H1 (cell line): ENCODE results near the gene ARHGAP28. TPM values are rescaled to one million over a fixed set of nuclear protein-coding genes. Genes with fewer than 3 reads are reported as not detected.

Source experiments
- CTCF ChIA-PET: fragments of 300-600 bp; sonication (Branson Sonifier 250); formaldehyde crosslinking; loops from one replicate; lab custom pipeline; 2021; ENCODE audit not compliant: partially characterized antibody; lab: Charles Lee
- POLR2A ChIA-PET: fragments of 300-600 bp; sonication (Branson Sonifier 250); formaldehyde crosslinking; loops from one replicate; lab custom pipeline; 2021; ENCODE audit warnings: inconsistent platforms; ENCODE audit not compliant: partially characterized antibody; lab: Charles Lee
- DNase-seq, 2 experiments: peaks; one replicate each; pipeline versions ENCODE4 v3.0.0 to v3.0.0-alpha.2; 2010 to 2022; ENCODE audit warnings: low spot score in 2 of 2, low read depth in 1 of 2, mixed read lengths in 1 of 2
- FAIRE-seq: peaks from 2 replicates; lab custom pipeline; 2011; peaks lifted over from hg19 to GRCh38; lab: Jason Lieb, UNC
- H2AFZ ChIP-seq: 2 replicates; pipeline ENCODE4 v1.8.1; 2012; ENCODE audit warnings: low read length, inconsistent platforms
- H2AK5ac ChIP-seq: 2 replicates; pipeline ENCODE4 v1.6.1; 2013; ENCODE audit warnings: low read depth, low read length
- H2BK120ac ChIP-seq: replicated peaks from 2 replicates; pipeline ENCODE3; 2013; ENCODE audit warnings: low read depth, low read length, inconsistent platforms
- H2BK12ac ChIP-seq: 2 replicates; pipeline ENCODE4 v1.6.1; 2013; ENCODE audit warnings: low read depth, low read length
- H2BK15ac ChIP-seq: 2 replicates; pipeline ENCODE4 v1.6.1; 2013; ENCODE audit warnings: low read length
- H2BK20ac ChIP-seq: 2 replicates; pipeline ENCODE4 v1.6.1; 2013; ENCODE audit warnings: low read length
- H2BK5ac ChIP-seq: 2 replicates; pipeline ENCODE4 v1.6.1; 2013; ENCODE audit warnings: low read depth, low read length
- H3K14ac ChIP-seq: 2 replicates; pipeline ENCODE4 v1.6.1; 2013; ENCODE audit warnings: inconsistent platforms; ENCODE audit not compliant: insufficient read length
- H3K18ac ChIP-seq: 2 replicates; pipeline ENCODE4 v1.6.1; 2013; ENCODE audit warnings: low read length; ENCODE audit errors: extremely low read depth
- H3K23ac ChIP-seq: 2 replicates; pipeline ENCODE4 v1.6.1; 2013; ENCODE audit warnings: inconsistent platforms; ENCODE audit not compliant: insufficient read length
- H3K23me2 ChIP-seq: 2 replicates; pipeline ENCODE4 v1.6.1; 2013; ENCODE audit warnings: low read depth, low read length
- H3K27ac ChIP-seq: 2 replicates; pipeline ENCODE4 v1.6.1; 2011; ENCODE audit warnings: low read depth, low read length, inconsistent platforms
- H3K27me3 ChIP-seq, 4 experiments: replicated peaks in 1 of 4; 1 replicate in 1 of 4; 2 replicates in 3 of 4; pipeline versions ENCODE4 v1.6.1 to v1.8.1; 2011 to 2013; ENCODE audit warnings: low read length in 3 of 4, mild to moderate bottlenecking in 3 of 4, inconsistent platforms in 2 of 4, mixed read lengths in 2 of 4, moderate library complexity in 1 of 4; ENCODE audit not compliant: control insufficient read depth in 3 of 4, insufficient read depth in 3 of 4; ENCODE audit errors: extremely low read depth in 1 of 4
- H3K36me3 ChIP-seq, 4 experiments: 2 replicates each; pipeline versions ENCODE4 v1.6.1 to v1.8.1; 2011 to 2013; ENCODE audit warnings: mild to moderate bottlenecking in 4 of 4, low read length in 3 of 4, moderate library complexity in 2 of 4, control low read depth in 1 of 4, inconsistent platforms in 1 of 4; ENCODE audit not compliant: insufficient read depth in 4 of 4, control insufficient read depth in 2 of 4
- H3K4ac ChIP-seq: replicated peaks from 2 replicates; pipeline ENCODE3; 2013; ENCODE audit warnings: low read length, low read depth, mixed read lengths, inconsistent platforms; ENCODE audit not compliant: insufficient read length
- H3K4me1 ChIP-seq, 4 experiments: replicated peaks in 1 of 4; 1 replicate in 1 of 4; 2 replicates in 3 of 4; pipeline versions ENCODE4 v1.6.1 to v1.8.1; 2011 to 2013; ENCODE audit warnings: low read length in 3 of 4, inconsistent platforms in 2 of 4, mixed read lengths in 1 of 4; ENCODE audit not compliant: insufficient read depth in 4 of 4, control insufficient read depth in 3 of 4
- H3K4me2 ChIP-seq, 2 experiments: 2 replicates each; pipeline versions ENCODE4 v1.6.1 to v1.8.1; 2011 to 2013; ENCODE audit warnings: low read depth in 2 of 2, low read length in 2 of 2, control low read depth in 1 of 2, inconsistent platforms in 1 of 2, mild to moderate bottlenecking in 1 of 2; ENCODE audit not compliant: insufficient read depth in 1 of 2
- H3K4me3 ChIP-seq, 4 experiments: fragments of 200-600, 300-600 bp in 1 of 4; sonication (generic), shearing (Covaris generic), sonication (Bioruptor Twin) in 1 of 4; 2 replicates each; pipeline versions ENCODE4 v1.5.1 to v1.8.1; 2011 to 2016; ENCODE audit warnings: low read length in 4 of 4, low read depth in 3 of 4, control low read depth in 2 of 4, inconsistent platforms in 2 of 4, mild to moderate bottlenecking in 2 of 4, mixed read lengths in 1 of 4, moderate library complexity in 1 of 4; ENCODE audit not compliant: insufficient read depth in 2 of 4; ENCODE audit errors: extremely low read depth in 1 of 4
- H3K56ac ChIP-seq: replicated peaks from 2 replicates; pipeline ENCODE3; 2013; ENCODE audit warnings: low read depth, mild to moderate bottlenecking, mixed read lengths, low read length, inconsistent platforms; ENCODE audit not compliant: insufficient read length
- H3K79me1 ChIP-seq: 2 replicates; pipeline ENCODE4 v1.6.1; 2013; ENCODE audit warnings: low read depth, low read length, control low read depth
- H3K79me2 ChIP-seq, 2 experiments: 2 replicates each; pipeline versions ENCODE4 v1.6.1 to v1.8.1; 2012 to 2013; ENCODE audit warnings: low read length in 2 of 2, mild to moderate bottlenecking in 2 of 2, inconsistent platforms in 1 of 2; ENCODE audit not compliant: insufficient read depth in 2 of 2, control insufficient read depth in 1 of 2
- H3K9ac ChIP-seq, 4 experiments: replicated peaks in 1 of 4; 1 replicate in 1 of 4; 2 replicates in 3 of 4; pipeline versions ENCODE4 v1.6.1 to v1.8.1; 2011 to 2013; ENCODE audit warnings: low read depth in 3 of 4, low read length in 3 of 4, control low read depth in 2 of 4, mild to moderate bottlenecking in 2 of 4, moderate library complexity in 2 of 4, inconsistent platforms in 1 of 4; ENCODE audit errors: extremely low read depth in 1 of 4
- H3K9me3 ChIP-seq, 2 experiments: 2 replicates each; pipeline versions ENCODE4 v1.6.1 to v1.8.1; 2012 to 2013; ENCODE audit warnings: mild to moderate bottlenecking in 2 of 2, moderate library complexity in 2 of 2, control low read depth in 1 of 2, inconsistent platforms in 1 of 2, low read depth in 1 of 2, low read length in 1 of 2, mixed read lengths in 1 of 2; ENCODE audit not compliant: insufficient read depth in 2 of 2
- H4K20me1 ChIP-seq, 2 experiments: replicated peaks in 1 of 2; 2 replicates each; pipeline versions ENCODE3 to v1.8.1; 2011 to 2013; ENCODE audit warnings: inconsistent platforms in 2 of 2, low read length in 2 of 2, mild to moderate bottlenecking in 1 of 2; ENCODE audit not compliant: insufficient read depth in 2 of 2, control insufficient read depth in 1 of 2
- H4K5ac ChIP-seq: 2 replicates; pipeline ENCODE4 v1.6.1; 2013; ENCODE audit warnings: low read length, low read depth, mixed read lengths, inconsistent platforms; ENCODE audit not compliant: insufficient read length
- H4K8ac ChIP-seq: 2 replicates; pipeline ENCODE4 v1.8.0; 2013; ENCODE audit warnings: mild to moderate bottlenecking, moderate library complexity, low read length, inconsistent platforms; ENCODE audit not compliant: insufficient read depth; ENCODE audit errors: extremely low read depth
- H4K91ac ChIP-seq: replicated peaks from 2 replicates; pipeline ENCODE3; 2013; ENCODE audit warnings: low read length, mixed read lengths, inconsistent platforms; ENCODE audit not compliant: insufficient read length
- NANOG ChIP-seq: IDR thresholded peaks from 2 replicates; pipeline ENCODE4 v1.6.1; 2011; ENCODE audit warnings: low read length, low read depth, mild to moderate bottlenecking, inconsistent platforms; ENCODE audit not compliant: insufficient read depth, poor library complexity, severe bottlenecking
- WGBS, 2 experiments: shearing (Covaris generic) in 1 of 2; methylation state at CpG; one replicate each; pipeline versions ENCODE4 v1.1.6 to v1.1.7; 2013 to 2015; ENCODE audit warnings: low lambda C conversion rate in 2 of 2, mixed read lengths in 2 of 2, inconsistent platforms in 1 of 2, low coverage in 1 of 2, missing lambda C conversion rate in 1 of 2; ENCODE audit not compliant: insufficient replicate concordance in 2 of 2, insufficient coverage in 1 of 2, insufficient read length in 1 of 2; ENCODE audit errors: extremely low coverage in 1 of 2, missing lambda C conversion rate in 1 of 2; 5-methylcytosine and 5-hydroxymethylcytosine counted together
- polyA plus RNA-seq, 7 experiments: library from polyadenylated mRNA; depleted of rRNA in 3 of 7; stranded (reverse) in 5 of 7; unstranded in 2 of 7; fragments of >200 nt in 5 of 7; fragments of 200-250 nt in 2 of 7; gene quantifications; 1 replicate in 5 of 7; 2 replicates in 1 of 7; 4 replicates in 1 of 7; pipeline versions ENCODE4 v1.2.1 to v1.2.3, GENCODE V29; 2011 to 2013; ENCODE audit warnings: missing spikeins in 2 of 7, mixed read lengths in 2 of 7
- total RNA-seq: library from RNA; stranded (reverse); fragmentation: NEBNext Ultra II Directional; extraction: Animal tissue kit (Norgen Biotek cat#: 25700); gene quantifications from 2 replicates; pipeline ENCODE4 v1.2.1, GENCODE V29; 2021

Gene ARHGAP28
- total and polyA plus RNA-seq, 2 of the 8 experiments (the other 6 are each of a cell fraction or from before 2014, with no cell fraction given) = 2.9 to 14.4 TPM

- H3K56ac ChIP-seq = no peak overlapping the region
- H3K27me3 ChIP-seq = no peaks in the 10 kb centered on the region
- H4K8ac ChIP-seq = no peak overlapping the region
- H2BK12ac ChIP-seq = no peak overlapping the region
- H3K4me2 ChIP-seq = no peak overlapping the region
- peaks cover 0 to 2% (median 0%) of the 10 kb centered on the region in 4 experiments; a peak in 1 of 7 replicates for H3K4me1 ChIP-seq
- H3K27ac ChIP-seq = no peak overlapping the region
- no peak overlapping the region for H2BK20ac ChIP-seq
- DNase-seq (no peak), FAIRE-seq (no peak)
- no peak overlapping the region for H3K9ac ChIP-seq
- H3K4me3 ChIP-seq = no peak overlapping the region
- no peaks in the 10 kb centered on the region for H3K9me3 ChIP-seq
- no peak overlapping the region for H3K14ac ChIP-seq
- H2BK120ac ChIP-seq = no peak overlapping the region
- no peaks in the 10 kb centered on the region for H3K23me2 ChIP-seq
- no peaks in the 10 kb centered on the region for H4K20me1 ChIP-seq
- no peak overlapping the region for H4K91ac ChIP-seq
- H3K4ac ChIP-seq = no peak overlapping the region
- H2BK5ac ChIP-seq = no peak overlapping the region
- H3K79me1 ChIP-seq = no peaks in the 10 kb centered on the region
- WGBS, 2 experiments = 90% methylated on average over 3 of the region's 3 CpGs; no CpG with 5 or more reads in 1 of the 2 experiments
- H2AFZ ChIP-seq = no peak overlapping the region
- no peak overlapping the region for H4K5ac ChIP-seq
- POLR2A ChIA-PET = no interaction called here
- H3K23ac ChIP-seq = no peak overlapping the region
- no peaks in the 10 kb centered on the region for H3K36me3 ChIP-seq
- CTCF ChIA-PET = interaction anchor here (1.4 kb wide), 1 partner anchor 295 kb away, joined by 4 read pairs; no protein-coding TSS in a partner anchor
- H2AK5ac ChIP-seq = no peak overlapping the region
- H3K79me2 ChIP-seq = no peaks in the 10 kb centered on the region
- H2BK15ac ChIP-seq = no peak overlapping the region
- no peak overlapping the region for H3K18ac ChIP-seq
- no peak for TF ChIP-seq NANOG
Observed at GRCh38 chr18:6837904-6838303, 108.4 kb downstream of the ARHGAP28 start.
